Measurements from ENCODE around the gene DNASE2B.

GRCh38 chr1:84379917-84380180, 18.4 kb upstream of the DNASE2B start:
- TF ChIP-seq CTCF (IDR thresholded peaks at IDR 0.05) (no peak), POLR2A (IDR thresholded peaks at IDR 0.05) (no peak)
